NCI-H510A treated with DMSO at 0.1 percent for 48 hours (cell line): Measurements from ENCODE around the gene VAV2.

Experiments
- DNase-seq: peaks from one replicate; lab custom pipeline; 2025; lab: John Stamatoyannopoulos, UW

Gene VAV2

GRCh38 chr9:133780962-133781827 is 210.9 kb downstream of the VAV2 start:
- DNase-seq = no peak

DNA sequence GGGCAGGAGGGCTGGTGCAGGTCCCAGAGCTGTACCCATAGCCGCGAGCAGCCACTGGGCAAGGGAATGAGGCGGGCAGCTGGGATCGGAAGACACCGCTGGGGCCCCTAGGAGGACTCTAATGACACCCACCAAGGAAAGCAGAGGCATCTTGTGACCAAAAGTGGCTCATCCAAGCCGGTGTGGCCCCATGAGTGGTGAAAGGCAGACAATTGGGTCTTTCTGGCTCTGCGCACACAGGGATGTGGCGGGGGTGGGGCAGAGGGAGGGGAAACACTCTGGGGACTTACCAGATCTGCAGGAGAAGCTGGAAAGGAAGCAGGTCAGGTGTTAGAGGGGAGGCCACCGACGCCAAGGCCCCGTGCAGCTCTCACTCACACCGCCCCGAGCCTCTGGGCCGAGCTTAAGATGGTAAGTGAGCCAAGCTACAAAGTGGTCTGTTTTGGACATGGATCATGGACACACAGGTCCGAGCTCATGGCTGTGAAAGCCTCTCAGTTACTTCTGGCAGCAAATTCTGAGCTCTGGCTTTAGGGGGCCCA is 211.6 kb downstream of the VAV2 start:
- no peak for DNase-seq

DNA sequence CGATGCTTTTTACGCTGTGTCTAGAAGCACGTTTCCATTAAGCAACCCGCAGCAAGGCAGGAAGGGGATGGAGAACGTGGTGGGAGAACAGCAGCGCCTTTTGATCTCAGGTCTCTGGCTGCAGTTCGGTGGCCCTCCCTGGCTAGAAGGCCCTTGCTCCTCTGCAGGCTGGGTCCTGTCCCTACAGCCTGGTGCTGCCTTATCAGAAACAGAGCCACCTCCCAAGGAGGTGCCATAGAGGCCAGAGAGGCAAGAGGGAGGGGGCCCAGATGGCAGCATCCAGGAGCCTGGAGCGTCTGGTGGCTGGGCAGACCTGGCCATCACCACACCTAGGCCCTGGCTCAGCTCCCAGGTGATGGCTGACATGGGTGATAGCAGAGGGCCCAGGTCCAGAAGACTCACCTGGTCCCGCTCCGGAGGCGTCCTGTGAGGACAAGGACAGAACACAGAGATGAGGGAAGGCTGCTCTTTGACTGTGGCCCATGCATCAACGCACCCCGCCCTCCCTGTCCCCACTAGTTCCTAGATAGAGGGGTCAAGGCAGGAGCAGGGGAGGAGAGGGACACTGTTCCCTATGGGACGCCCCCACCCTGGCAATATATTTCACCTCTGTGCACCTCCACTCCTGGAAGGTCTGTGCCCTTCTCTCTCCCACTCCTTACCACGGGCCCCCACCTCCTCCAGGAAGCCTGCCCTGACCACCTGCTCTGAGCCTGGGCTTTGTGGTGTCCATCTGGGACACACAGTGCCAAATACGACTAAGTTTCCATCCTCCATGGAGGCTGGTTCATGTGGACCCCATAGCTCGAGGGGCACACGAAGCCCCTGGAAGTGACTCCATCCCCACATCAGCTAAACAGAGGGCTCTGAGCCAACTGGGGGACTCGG is 212.4 kb downstream of the VAV2 start:
- DNase-seq = no peak

DNA sequence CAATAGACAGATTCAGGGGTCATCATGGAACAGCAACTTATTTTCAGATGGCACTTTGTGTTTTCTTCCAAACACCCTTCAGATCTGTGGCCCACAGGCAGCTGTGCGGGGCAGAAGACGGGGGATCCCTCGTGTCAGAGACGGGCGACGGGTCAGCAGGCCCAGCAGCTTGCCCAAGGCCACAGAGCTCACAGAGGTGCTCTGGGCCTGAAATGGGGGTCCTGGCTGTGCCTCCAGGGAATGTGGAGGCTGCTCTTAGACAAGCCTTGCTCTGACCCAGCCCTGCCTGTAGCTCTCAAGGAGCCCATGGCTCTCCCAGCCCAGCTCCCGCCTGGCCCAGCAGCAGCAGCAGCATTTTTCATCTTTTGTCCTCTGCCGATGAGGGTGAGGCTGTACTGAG is 213.0 kb downstream of the VAV2 start:
- DNase-seq = no peak

DNA sequence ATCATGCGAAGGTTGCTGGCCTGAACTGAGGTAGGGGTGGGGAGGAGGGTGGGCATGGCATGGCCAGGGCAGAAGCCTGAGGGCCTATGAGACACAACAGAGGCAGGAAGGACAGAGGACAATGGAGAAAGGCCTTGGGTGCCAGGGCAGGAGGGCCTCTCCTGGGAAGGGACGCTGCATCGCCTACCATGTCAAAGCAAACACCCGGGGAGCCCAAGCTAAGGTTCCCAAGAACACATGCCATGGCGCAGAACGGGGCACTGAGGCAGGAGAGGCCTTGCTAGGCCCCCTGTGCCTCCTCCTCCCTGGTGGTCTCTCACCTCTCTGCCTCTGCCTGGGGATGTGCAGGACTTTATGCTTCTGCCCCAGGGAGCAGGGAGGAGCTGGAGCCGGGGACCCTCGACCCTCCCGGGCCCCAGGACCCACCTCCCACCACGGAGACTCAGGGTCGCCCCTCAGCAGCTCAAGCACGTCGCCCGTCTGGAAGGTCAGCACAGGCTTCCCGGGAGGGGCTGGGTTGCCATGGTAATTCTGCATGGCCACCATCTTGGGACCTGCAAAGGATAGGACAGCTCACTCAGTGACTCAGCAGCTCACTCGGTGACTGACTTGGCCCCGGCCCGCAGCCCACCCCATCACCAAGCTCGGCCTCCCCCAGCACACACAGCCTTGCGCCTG is 213.6 kb downstream of the VAV2 start:
- DNase-seq = no peak

DNA sequence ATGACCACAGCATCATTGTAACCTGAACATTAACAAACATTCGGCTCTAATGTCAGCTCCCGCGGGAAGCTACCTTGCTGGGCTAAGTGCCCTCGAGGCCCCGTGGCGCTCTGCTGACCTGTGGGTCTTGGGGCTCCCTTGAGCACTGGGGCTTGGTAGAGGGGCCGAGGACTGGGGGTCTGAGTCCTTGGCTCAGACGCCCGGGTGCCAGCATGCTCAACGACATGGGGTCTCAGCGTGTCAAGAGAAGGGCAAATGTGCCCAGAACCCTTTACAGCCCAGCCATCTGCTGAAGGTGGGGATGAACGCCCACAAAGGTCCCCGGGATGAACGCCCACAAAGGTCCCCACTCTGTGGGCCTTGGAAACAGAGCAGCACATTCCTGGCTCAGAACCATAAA is 214.3 kb downstream of the VAV2 start:
- no peak for DNase-seq

GRCh38 chr9:133777068-133777791 is 214.9 kb downstream of the VAV2 start:
- DNase-seq = no peak

DNA sequence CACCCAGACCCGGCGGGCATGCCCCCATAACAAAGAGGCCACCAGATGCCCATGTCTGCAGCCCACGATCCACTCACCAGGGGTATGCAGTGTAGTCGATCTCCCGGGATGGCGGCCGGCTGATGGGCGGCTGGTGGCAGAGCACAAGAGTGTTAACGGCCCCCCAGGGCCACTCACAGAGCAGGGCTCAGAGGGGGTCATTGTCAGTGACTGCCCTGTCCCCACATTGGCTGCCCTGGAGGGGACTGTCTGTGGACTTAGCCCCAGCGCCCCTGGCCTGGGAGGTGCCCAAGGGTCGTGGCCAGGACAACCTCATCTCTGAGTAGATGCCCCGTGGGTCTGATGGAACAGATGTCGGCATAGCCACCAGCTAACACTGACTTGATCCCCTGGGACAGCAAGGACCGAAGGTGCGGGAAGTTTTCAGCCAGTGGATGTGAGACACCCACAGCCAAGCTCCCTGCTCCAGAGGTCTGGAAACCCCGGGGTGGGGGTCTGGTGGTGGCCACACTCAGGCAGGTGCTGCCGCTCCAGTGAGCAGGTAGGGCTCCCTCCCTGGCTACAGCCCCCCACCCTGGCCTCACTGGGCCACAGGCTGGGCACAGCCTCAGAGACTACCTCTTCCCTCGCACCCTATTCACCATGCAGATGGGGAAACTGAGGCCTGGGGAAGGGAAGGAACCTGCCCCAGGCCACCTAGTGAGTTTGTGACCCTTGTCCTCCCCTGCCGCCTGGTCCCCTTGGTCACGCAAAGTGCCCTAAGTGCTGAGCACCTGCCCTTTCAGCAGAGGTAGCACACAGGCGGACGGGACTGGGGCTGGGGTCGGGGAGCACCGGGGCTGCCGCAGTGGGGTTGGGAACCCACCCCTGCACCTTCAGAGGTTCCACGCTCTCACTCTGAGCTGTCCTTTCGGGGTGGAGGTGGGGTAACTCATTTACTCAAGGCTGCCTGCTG is 215.9 kb downstream of the VAV2 start:
- no peak for DNase-seq

- no peak for DNase-seq
Measured at GRCh38 chr9:133775291-133775690, 216.8 kb downstream of the VAV2 start.

GRCh38 chr9:133774799-133775198 is 217.3 kb downstream of the VAV2 start:
- no peak for DNase-seq

GRCh38 chr9:133773889-133774655 is 218.1 kb downstream of the VAV2 start:
- DNase-seq = no peak

GRCh38 chr9:133772581-133772980 is 219.5 kb downstream of the VAV2 start:
- no peak for DNase-seq

DNA sequence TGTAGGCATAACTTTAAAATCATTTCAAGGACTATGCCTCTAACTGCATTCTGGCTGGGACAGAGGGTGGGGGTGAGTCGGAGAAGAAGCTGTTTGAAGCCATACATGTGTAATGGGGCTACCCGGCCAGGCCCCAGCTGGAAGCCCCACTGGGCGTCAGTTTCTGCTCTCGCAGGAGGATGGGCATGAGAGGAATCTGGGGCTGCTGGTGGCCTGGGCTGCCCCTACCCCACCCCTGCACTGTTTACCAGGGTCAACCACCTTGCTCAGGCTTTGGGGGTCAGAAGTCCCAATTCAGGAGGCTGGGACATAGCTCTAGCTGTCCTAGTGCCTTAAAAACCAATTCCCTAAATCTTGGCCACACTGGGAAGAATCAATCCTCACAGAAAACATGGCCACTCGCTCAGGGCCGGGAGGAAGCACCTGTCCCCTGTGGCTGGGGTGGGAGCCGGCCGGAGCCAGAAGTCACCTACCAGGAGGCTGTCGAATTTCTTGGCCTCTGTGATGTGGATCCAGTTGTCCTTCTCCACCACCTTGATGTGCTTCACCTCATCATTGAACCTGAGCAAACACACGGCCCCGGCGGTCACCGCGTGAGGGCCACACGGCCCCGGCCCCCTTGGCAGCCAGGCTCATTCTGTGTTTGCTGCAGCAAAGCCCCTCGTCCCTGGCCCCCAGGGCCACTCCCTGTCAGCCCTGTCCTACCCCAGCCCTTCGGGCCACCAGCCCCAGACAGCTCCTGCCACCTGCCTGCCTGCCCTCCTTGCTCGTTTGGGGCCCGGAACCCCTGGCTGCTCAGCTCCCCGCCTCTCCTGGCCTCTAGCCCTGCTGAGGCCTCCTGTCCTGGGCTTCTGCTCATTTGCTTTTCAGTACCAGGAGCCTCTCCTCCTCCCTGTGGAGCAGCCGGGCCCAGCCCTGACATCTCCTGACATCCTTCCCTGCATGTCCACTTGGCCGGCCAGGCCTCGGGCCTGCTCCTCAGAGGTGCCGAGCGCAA is 220.3 kb downstream of the VAV2 start:
- no peak for DNase-seq

DNA sequence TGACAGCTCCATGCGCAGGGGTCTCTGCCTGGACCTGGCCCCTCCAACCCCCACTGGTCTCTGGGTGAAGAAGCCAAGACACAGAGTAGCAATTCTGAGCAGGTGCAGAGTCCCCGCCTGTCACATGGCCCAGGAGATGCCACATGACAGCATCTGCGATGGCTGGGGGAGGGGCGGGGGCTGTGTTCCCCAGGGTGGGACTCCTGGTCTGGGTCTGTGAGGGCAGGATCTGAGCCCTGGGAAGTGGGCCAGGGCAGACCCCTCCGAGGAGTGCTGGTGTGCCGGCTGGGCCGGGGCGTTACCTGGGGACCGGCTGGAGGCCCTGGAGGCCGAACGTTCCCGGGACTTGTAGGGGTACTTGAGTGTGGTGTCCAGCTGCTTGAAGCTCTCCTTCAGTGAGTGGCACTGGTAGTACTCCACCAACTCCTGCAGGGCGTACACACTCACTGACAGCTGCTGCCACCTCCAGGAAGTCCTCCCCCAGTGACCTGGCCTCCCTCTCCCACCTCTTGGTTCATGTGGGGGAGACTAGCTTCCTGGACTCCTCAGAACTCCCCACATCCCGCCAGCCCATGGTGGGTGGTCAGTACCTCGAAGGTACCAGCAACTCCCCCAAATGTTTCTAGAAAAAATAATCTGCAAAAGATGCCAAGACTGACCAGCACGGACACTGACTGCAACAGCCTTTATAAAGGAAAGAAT is 221.9 kb downstream of the VAV2 start:
- no peak for DNase-seq

- DNase-seq = no peak
Measured at GRCh38 chr9:133769511-133770075, 222.5 kb downstream of the VAV2 start.

GRCh38 chr9:133768859-133769510 is 223.1 kb downstream of the VAV2 start:
- DNase-seq = no peak

DNA sequence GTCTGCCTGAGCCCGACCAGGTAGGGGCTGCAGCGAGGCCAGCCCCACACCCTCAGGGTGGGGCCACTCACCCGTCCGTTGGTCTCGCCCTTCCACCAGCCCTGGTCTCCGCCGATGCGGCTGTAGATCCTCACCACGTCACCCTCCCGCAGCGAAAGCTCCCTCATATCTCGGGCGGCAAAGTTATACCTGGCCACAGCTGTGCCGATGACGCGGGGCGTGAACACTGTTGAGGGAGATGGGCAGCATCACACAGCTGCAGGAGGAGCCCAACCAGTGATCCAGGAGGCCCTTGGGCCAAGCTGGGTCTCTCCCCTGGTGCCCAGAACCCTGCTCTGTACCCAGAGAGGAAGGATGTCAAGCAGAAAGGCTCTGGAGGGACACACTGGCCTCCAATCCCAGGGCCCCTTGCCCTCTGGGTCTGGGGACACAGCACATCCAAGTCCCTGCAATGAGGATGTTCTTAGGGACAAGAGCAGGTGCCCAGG is 223.7 kb downstream of the VAV2 start:
- DNase-seq = no peak
